Measurements from ENCODE around the gene ERCC8. TPM values are rescaled to one million over a fixed set of nuclear protein-coding genes. Genes with fewer than 3 reads are reported as not detected.

The ERCC8 gene
- total and polyA plus RNA-seq, 9 of the 15 experiments (the other 6 are each of a cell fraction or from before 2014, with no cell fraction given), result 10.1 to 41.8 (median 24.4) TPM

DNA sequence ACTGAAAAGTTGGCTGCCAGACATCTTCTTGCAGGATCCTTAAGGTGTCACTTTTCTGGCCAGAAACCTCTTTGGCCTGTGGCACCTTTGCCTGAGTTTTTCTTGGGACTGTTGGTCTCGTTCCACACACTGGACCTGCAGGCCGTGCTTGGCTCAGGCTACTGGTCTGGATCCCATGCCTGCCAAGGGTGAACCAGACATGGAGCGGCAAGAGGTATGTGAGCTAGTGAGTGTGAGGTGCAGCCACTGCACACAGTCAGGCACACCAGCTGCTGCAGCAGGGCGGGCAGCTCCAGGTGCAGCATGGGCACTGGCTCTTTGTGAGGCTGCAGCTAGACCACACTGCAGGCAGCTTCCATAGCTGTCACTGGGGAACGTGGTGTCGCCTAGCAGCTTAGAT, 48.0 kb upstream of the ERCC8 start:
- Histone ChIP-seq H3K4me3 (no peak overlapping the region), H3K9me1 (ENCODE audit: control insufficient read depth, insufficient read depth, low read length) (no peaks in the 10 kb centered on the region), H2AFZ (ENCODE audit: low read depth, low read length) (no peak overlapping the region), H3K9me3 (replicated peaks; ENCODE audit: control insufficient read depth, insufficient read depth, low read depth, low read length) (peaks cover 9% of the 10 kb centered on the region), H3K4me2 (ENCODE audit: insufficient read depth, low read length) (no peak overlapping the region), H4K20me1 (replicated peaks; ENCODE audit: control insufficient read depth, insufficient read depth, low read length) (no peaks in the 10 kb centered on the region), H3K27me3 (ENCODE audit: control insufficient read depth in 2 of 2, insufficient read depth in 2 of 2, low read length in 2 of 2) (no peaks in the 10 kb centered on the region), H3K79me2 (ENCODE audit: control insufficient read depth, insufficient read depth, low read length) (no peaks in the 10 kb centered on the region), H3K9ac (ENCODE audit: insufficient read depth in 1 of 2, low read depth in 2 of 2, low read length in 2 of 2) (no peak overlapping the region), H3K4me1 (replicated peaks in 1 of 2; ENCODE audit: control insufficient read depth in 2 of 2, insufficient read depth in 2 of 2, low read length in 2 of 2) (no peaks in the 10 kb centered on the region), H3K36me3 (ENCODE audit: control insufficient read depth, insufficient read depth, low read length) (peaks cover 3% of the 10 kb centered on the region; the same call in 1 of the 3 replicates), H3K27ac (ENCODE audit: extremely low read depth, low read depth, low read length) (no peak overlapping the region)
- CTCF ChIA-PET (ENCODE audit: low intra/inter-chr PET ratio), result no interaction called here
- no peak for DNase-seq (ENCODE audit: extremely low read depth in 1 of 4, low spot score in 3 of 4)
- POLR2A ChIA-PET, result no interaction called here
- 93% methylated on average over 6 of the region's 6 CpGs for WGBS (ENCODE audit: insufficient coverage, low coverage, missing lambda C conversion rate)
- no peak for ATAC-seq
- intact Hi-C loops (cut with micrococcal nuclease) (no loop called here), in situ Hi-C loops (cut with MboI) (no loop called here)
- BruUV-seq (replicated peaks), result no TSS peak
- TF ChIP-seq PCBP1 (IDR thresholded peaks at IDR 0.05; ENCODE audit: low read depth, low read length, poor library complexity, severe bottlenecking) (no peak), SUPT5H (IDR thresholded peaks at IDR 0.05) (no peak), KLF13 (tag; IDR thresholded peaks at IDR 0.05; ENCODE audit: borderline replicate concordance, low read depth) (no peak), FOS (IDR thresholded peaks at IDR 0.05; ENCODE audit: extremely low read depth, insufficient read length) (no peak), ZNF165 (CRISPR knock-in tag; IDR thresholded peaks at IDR 0.05; ENCODE audit: borderline replicate concordance) (no peak), IFI16 (CRISPR knock-in tag; IDR thresholded peaks at IDR 0.05) (no peak), KLF1 (tag; IDR thresholded peaks at IDR 0.05) (no peak), NFYB (IDR thresholded peaks at IDR 0.05; ENCODE audit: extremely low read depth, insufficient read length) (no peak), IRF2 (CRISPR knock-in tag; IDR thresholded peaks at IDR 0.05) (no peak), CREBBP (IDR thresholded peaks at IDR 0.05; ENCODE audit: low read depth, low read length) (no peak), ZNF175 (CRISPR knock-in tag; IDR thresholded peaks at IDR 0.05; ENCODE audit: low read depth) (no peak)
- TF ChIP-seq, protein P1, sequence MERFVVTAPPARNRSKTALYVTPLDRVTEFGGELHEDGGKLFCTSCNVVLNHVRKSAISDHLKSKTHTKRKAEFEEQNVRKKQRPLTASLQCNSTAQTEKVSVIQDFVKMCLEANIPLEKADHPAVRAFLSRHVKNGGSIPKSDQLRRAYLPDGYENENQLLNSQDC (CRISPR knock-in tag; IDR thresholded peaks at IDR 0.05), result no peak
- FAIRE-seq, result no peak

All from K562 (cell line).